ENCODE results near the gene PIP5K1B. TPM values are rescaled to one million over a fixed set of nuclear protein-coding genes. Genes with fewer than 3 reads are reported as not detected.

The PIP5K1B gene
- total RNA-seq, 1 experiment from 2014 or later = 0.20 TPM

- H3K36me3 ChIP-seq (ENCODE audit: control insufficient read depth in 1 of 2, insufficient read depth in 2 of 2, low read length in 2 of 2) = no peaks in the 10 kb centered on the region
- H3K9me2 ChIP-seq (ENCODE audit: insufficient read depth) = no peaks in the 10 kb centered on the region; the same call in 1 of the 2 replicates
- CTCF ChIA-PET = no interaction called here
- TF ChIP-seq SP1 (IDR thresholded peaks at IDR 0.05; ENCODE audit: low read depth) = no peak
- TF ChIP-seq ZFX (IDR thresholded peaks at IDR 0.05) = no peak
- TF ChIP-seq CBX3 (IDR thresholded peaks at IDR 0.05; ENCODE audit: low read depth) = no peak
- TF ChIP-seq CEBPB (IDR thresholded peaks at IDR 0.05; ENCODE audit: low read depth) = no peak
- TF ChIP-seq SRF (IDR thresholded peaks at IDR 0.05; ENCODE audit: low read depth) = no peak
- no peak for TF ChIP-seq EZH2phosphoT487 (IDR thresholded peaks at IDR 0.05; ENCODE audit: borderline replicate concordance)
- TF ChIP-seq JUND (IDR thresholded peaks at IDR 0.05) = no peak
- no peak for TF ChIP-seq ZNF274 (IDR thresholded peaks at IDR 0.05; ENCODE audit: low read depth, low read length)
- TF ChIP-seq EZH2 (IDR thresholded peaks at IDR 0.05) = no peak
- no peak for TF ChIP-seq MAX (IDR thresholded peaks at IDR 0.05)
- no peak for TF ChIP-seq TCF7L2 (IDR thresholded peaks at IDR 0.05; ENCODE audit: borderline replicate concordance, extremely low read depth, insufficient read depth, insufficient read length)
- H3K9ac ChIP-seq (ENCODE audit: low read length) = no peak overlapping the region
- no peak overlapping the region for H3K4me2 ChIP-seq (ENCODE audit: low read length)
- no peaks in the 10 kb centered on the region for H4K20me1 ChIP-seq (ENCODE audit: insufficient read depth)
- peaks cover 39% of the 10 kb centered on the region for H3K27me3 ChIP-seq (ENCODE audit: insufficient read depth, low read length)
- POLR2A ChIA-PET = no interaction called here
- no peak for DNase-seq (ENCODE audit: low read depth, low spot score)
- H3K4me1 ChIP-seq (ENCODE audit: control insufficient read depth in 1 of 2, insufficient read depth in 2 of 2, low read length in 2 of 2) = no peaks in the 10 kb centered on the region
- no peak overlapping the region for H3K4me3 ChIP-seq (replicated peaks in 1 of 2; ENCODE audit: low read depth in 1 of 2, low read length in 2 of 2)
- H3K9me3 ChIP-seq (ENCODE audit: control insufficient read depth in 1 of 2, insufficient read depth in 1 of 2, low read depth in 1 of 2, low read length in 2 of 2) = no peaks in the 10 kb centered on the region
- no peak overlapping the region for H2AFZ ChIP-seq (ENCODE audit: low read depth, low read length, poor library complexity, severe bottlenecking)
- RAD21 ChIA-PET (ENCODE audit: low non-redundant PET in 1 of 2, low total read pairs in 2 of 2, uncharacterized antibody in 2 of 2, unreplicated experiment in 2 of 2) = no interaction called here
- H3K79me2 ChIP-seq (ENCODE audit: insufficient read depth, low read length) = no peaks in the 10 kb centered on the region
- no peak for ATAC-seq
- H3K27ac ChIP-seq (ENCODE audit: low read depth, low read length) = no peak overlapping the region
- BruUV-seq (replicated peaks) = no TSS peak
- intact Hi-C loops (cut with micrococcal nuclease) = no loop called here
These were observed 1.5 kb downstream of the PIP5K1B start for GRCh38 chr9:68706363-68707201.

Measured in HCT116 (cell line).